Hepatocyte (in vitro differentiated cells): Measurements from ENCODE around the gene CACHD1. TPM values are rescaled to one million over a fixed set of nuclear protein-coding genes. Genes with fewer than 3 reads are reported as not detected.

Experiments used
- DNase-seq: peaks from one replicate; pipeline ENCODE4 v3.0.0-alpha.2; 2016; ENCODE audit warnings: low spot score
- H2AFZ ChIP-seq: fragments of 200-600 bp; sonication (generic); 2 replicates; pipeline ENCODE4 v1.6.0; 2016; ENCODE audit warnings: antibody characterized with exemption, mild to moderate bottlenecking
- H3K27ac ChIP-seq: fragments of 200-600 bp; sonication (generic); 2 replicates; pipeline ENCODE4 v1.5.1; 2016; ENCODE audit warnings: mild to moderate bottlenecking
- H3K27me3 ChIP-seq: fragments of 200-600 bp; sonication (generic); 2 replicates; pipeline ENCODE4 v1.6.1; 2016
- H3K36me3 ChIP-seq: fragments of 200-600 bp; sonication (generic); replicated peaks from 2 replicates; pipeline ENCODE4 v1.5.1; 2016; ENCODE audit warnings: low read depth; ENCODE audit not compliant: insufficient read depth
- H3K4me1 ChIP-seq: fragments of 200-600 bp; sonication (generic); 2 replicates; pipeline ENCODE4 v1.5.1; 2016; ENCODE audit warnings: mild to moderate bottlenecking, moderate library complexity; ENCODE audit not compliant: insufficient read depth
- H3K4me2 ChIP-seq: fragments of 200-600 bp; sonication (generic); 2 replicates; pipeline ENCODE4 v1.6.0; 2016
- H3K4me3 ChIP-seq: fragments of 200-600 bp; sonication (generic); 2 replicates; pipeline ENCODE4 v1.5.1; 2016; ENCODE audit warnings: mild to moderate bottlenecking
- H3K79me2 ChIP-seq: fragments of 200-600 bp; sonication (generic); 2 replicates; pipeline ENCODE4 v1.6.0; 2017; ENCODE audit warnings: mild to moderate bottlenecking
- H3K9me2 ChIP-seq: fragments of 200-600 bp; sonication (generic); replicated peaks from 2 replicates; pipeline ENCODE4 v1.6.0; 2017; ENCODE audit warnings: mild to moderate bottlenecking; ENCODE audit not compliant: insufficient read depth
- H3K9me3 ChIP-seq: fragments of 200-600 bp; sonication (generic); 2 replicates; pipeline ENCODE4 v1.5.1; 2016; ENCODE audit warnings: low read depth, mild to moderate bottlenecking
- H4K20me1 ChIP-seq: fragments of 200-600 bp; sonication (generic); 2 replicates; pipeline ENCODE4 v1.6.0; 2016; ENCODE audit warnings: mild to moderate bottlenecking; ENCODE audit not compliant: insufficient read depth, poor library complexity, severe bottlenecking
- EZH2 ChIP-seq: fragments of 200-600 bp; sonication (generic); IDR thresholded peaks from 2 replicates; pipeline ENCODE4 v1.6.1; 2016; ENCODE audit warnings: antibody characterized with exemption, mild to moderate bottlenecking, borderline replicate concordance
- EZH2phosphoT487 ChIP-seq: fragments of 200-600 bp; sonication (generic); IDR thresholded peaks from one replicate; pipeline ENCODE4 v1.6.1; 2018; ENCODE audit warnings: antibody characterized with exemption, mild to moderate bottlenecking, low read depth, moderate library complexity; ENCODE audit not compliant: unreplicated experiment, severe bottlenecking
- WGBS: methylation state at CpG from one replicate; pipeline ENCODE4 v1.1.6; 2016; ENCODE audit warnings: low lambda C conversion rate; ENCODE audit errors: missing lambda C conversion rate; 5-methylcytosine and 5-hydroxymethylcytosine counted together
- polyA plus RNA-seq: library from polyadenylated mRNA; unstranded; fragments of >200 nt; fragmentation: Nextera tagmentation; extraction: Ambion mirVana; gene quantifications from 2 replicates; pipeline ENCODE4 v1.2.1, GENCODE V29; 2016
- total RNA-seq: library from RNA; depleted of rRNA; stranded (reverse); fragments of >200 nt; gene quantifications from 2 replicates; pipeline ENCODE4 v1.2.3, GENCODE V29; 2014
- TF ChIP-seq, protein P1 (sequence below): fragments of 200-600 bp; sonication (generic); IDR thresholded peaks from 2 replicates; pipeline ENCODE4 v1.5.1; 2016; ENCODE audit warnings: antibody characterized with exemption, mild to moderate bottlenecking; ENCODE audit not compliant: poor library complexity

Gene CACHD1
- total and polyA plus RNA-seq, 2 experiments from 2014 or later: 23.8 to 39.7 TPM

DNA sequence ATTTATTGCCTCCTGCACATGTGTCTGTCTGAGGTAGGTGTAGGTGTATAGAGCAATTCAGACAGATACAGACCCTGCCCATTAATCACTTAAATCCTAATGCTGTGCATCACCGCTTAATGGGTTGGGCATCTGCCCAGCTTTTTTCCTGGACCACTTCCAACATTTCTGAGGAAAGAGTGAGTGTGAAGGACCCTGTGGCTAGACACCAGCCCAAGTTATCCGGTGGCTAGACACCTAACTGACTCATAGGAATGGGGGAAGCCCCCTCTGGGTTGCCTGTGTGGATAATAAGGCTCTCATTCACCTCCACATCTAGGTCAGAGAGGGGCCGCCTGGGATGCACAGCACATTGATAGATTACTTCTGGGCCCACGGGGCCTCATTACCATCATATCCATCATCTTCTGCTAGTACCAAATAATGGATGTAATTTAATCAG, 153.8 kb downstream of the CACHD1 start:
- TF ChIP-seq EZH2 (no peak), EZH2phosphoT487 (no peak)
- TF ChIP-seq, protein P1, sequence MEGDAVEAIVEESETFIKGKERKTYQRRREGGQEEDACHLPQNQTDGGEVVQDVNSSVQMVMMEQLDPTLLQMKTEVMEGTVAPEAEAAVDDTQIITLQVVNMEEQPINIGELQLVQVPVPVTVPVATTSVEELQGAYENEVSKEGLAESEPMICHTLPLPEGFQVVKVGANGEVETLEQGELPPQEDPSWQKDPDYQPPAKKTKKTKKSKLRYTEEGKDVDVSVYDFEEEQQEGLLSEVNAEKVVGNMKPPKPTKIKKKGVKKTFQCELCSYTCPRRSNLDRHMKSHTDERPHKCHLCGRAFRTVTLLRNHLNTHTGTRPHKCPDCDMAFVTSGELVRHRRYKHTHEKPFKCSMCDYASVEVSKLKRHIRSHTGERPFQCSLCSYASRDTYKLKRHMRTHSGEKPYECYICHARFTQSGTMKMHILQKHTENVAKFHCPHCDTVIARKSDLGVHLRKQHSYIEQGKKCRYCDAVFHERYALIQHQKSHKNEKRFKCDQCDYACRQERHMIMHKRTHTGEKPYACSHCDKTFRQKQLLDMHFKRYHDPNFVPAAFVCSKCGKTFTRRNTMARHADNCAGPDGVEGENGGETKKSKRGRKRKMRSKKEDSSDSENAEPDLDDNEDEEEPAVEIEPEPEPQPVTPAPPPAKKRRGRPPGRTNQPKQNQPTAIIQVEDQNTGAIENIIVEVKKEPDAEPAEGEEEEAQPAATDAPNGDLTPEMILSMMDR: no peak
- DNase-seq: no peak
- Histone ChIP-seq H3K27ac (no peak overlapping the region), H2AFZ (no peak overlapping the region), H3K9me3 (no peaks in the 10 kb centered on the region), H3K4me1 (no peaks in the 10 kb centered on the region), H3K36me3 (no peaks in the 10 kb centered on the region), H3K79me2 (peaks cover 17% of the 10 kb centered on the region), H3K4me2 (no peak overlapping the region), H3K4me3 (no peak overlapping the region), H4K20me1 (peaks cover 19% of the 10 kb centered on the region), H3K9me2 (no peaks in the 10 kb centered on the region), H3K27me3 (no peaks in the 10 kb centered on the region)
- WGBS: 47% methylated on average over 4 of the region's 4 CpGs

DNA sequence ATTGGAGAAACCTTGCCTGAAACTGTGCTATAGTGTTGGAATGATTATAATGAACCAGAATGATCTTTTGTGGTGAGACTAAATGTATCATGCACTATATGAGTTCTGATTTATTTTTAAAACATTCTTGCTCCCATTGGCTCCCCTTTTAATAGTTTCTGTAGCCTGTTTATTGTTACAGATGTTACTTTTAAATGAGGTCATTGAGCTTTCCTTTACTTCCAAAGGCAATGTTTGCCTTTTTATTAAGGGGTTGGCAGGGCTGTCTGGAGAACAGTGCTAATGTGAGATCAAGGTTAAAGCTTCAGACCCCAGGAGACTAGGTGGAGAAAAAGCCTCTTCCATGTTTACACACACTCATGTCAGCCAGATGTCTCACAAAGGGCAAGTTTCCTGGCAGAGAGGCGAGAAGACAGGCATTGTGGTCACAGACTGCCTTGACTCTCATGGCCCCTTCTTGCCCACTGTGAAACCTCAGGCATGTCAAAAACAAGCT, 154.3 kb downstream of the CACHD1 start:
- Histone ChIP-seq H3K27ac (no peak overlapping the region), H3K4me3 (no peak overlapping the region)
- no peak for DNase-seq

DNA sequence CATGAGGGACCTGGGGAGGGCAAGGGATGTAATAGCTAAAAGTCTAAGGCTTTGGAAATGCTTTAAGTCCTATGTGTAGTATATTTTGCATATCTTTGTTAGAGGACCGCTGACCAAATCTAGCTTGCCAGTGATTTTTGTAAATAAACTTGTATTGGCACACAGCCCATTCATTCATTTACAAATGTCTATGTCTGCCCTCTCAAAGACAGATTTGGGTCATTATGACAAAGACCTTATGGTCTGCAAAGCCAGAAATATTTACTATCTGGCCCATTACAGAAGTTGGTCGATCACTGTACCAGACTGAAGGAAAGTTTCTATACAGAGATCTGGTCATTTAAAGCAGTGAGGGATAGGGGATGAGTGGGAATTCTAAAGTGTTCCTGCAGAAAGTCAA, 154.9 kb downstream of the CACHD1 start:
- Histone ChIP-seq H3K4me3 (no peak overlapping the region), H3K4me1 (no peaks in the 10 kb centered on the region), H3K27me3 (no peaks in the 10 kb centered on the region), H3K4me2 (no peak overlapping the region), H3K9me3 (no peaks in the 10 kb centered on the region), H3K36me3 (no peaks in the 10 kb centered on the region), H3K27ac (no peak overlapping the region), H3K9me2 (no peaks in the 10 kb centered on the region), H3K79me2 (peaks cover 8% of the 10 kb centered on the region), H4K20me1 (peaks cover 13% of the 10 kb centered on the region), H2AFZ (no peak overlapping the region)
- no peak for DNase-seq
- WGBS: 59% methylated on average over 2 of the region's 2 CpGs
- TF ChIP-seq EZH2 (no peak), EZH2phosphoT487 (no peak)
- TF ChIP-seq, protein P1: no peak

More for the DNA sequence above, 154.3 kb downstream of the CACHD1 start:
- Histone ChIP-seq H3K4me2 (no peak overlapping the region), H3K9me3 (no peaks in the 10 kb centered on the region), H3K79me2 (peaks cover 12% of the 10 kb centered on the region), H2AFZ (no peak overlapping the region), H3K9me2 (no peaks in the 10 kb centered on the region), H3K36me3 (no peaks in the 10 kb centered on the region), H4K20me1 (peaks cover 15% of the 10 kb centered on the region), H3K4me1 (no peaks in the 10 kb centered on the region), H3K27me3 (no peaks in the 10 kb centered on the region)
- TF ChIP-seq, protein P1: no peak
- no peak for TF ChIP-seq EZH2
- TF ChIP-seq EZH2phosphoT487: no peak
- 48% methylated on average over 1 of the region's 1 CpG for WGBS
